HEK293 (cell line): ENCODE measurements around the gene ABCC11.

Experiments used
- GLI4 ChIP-seq: fragments of 450-650 bp; formaldehyde crosslinking; IDR thresholded peaks from 2 replicates; pipeline ENCODE4 v1.5.1; 2016; ENCODE audit warnings: missing biosample characterization, missing genetic modification characterization
- SETDB1 ChIP-seq: IDR thresholded peaks from one replicate; pipeline ENCODE4 v1.6.1; 2017; ENCODE audit warnings: mild to moderate bottlenecking, low read length, moderate library complexity, mixed read lengths; ENCODE audit not compliant: insufficient read length
- SP7 ChIP-seq: fragments of 450-650 bp; formaldehyde crosslinking; IDR thresholded peaks from 2 replicates; pipeline ENCODE4 v1.5.1; 2016; ENCODE audit warnings: missing biosample characterization, missing genetic modification characterization
- ZBTB17 ChIP-seq: fragments of 450-650 bp; formaldehyde crosslinking; IDR thresholded peaks from 2 replicates; pipeline ENCODE4 v1.5.1; 2016; ENCODE audit warnings: missing biosample characterization, missing genetic modification characterization
- ZNF274 ChIP-seq, 2 experiments: fragments of 200-500 bp in 1 of 2; fragments of 450-650 bp in 1 of 2; sonication (Bioruptor generic) in 1 of 2; formaldehyde crosslinking in 1 of 2; IDR thresholded peaks; 2 replicates each; pipeline versions ENCODE4 v1.5.1 to v1.6.1; 2014 to 2016; ENCODE audit warnings: borderline replicate concordance in 1 of 2, inconsistent platforms in 1 of 2, low read length in 1 of 2, missing biosample characterization in 1 of 2, missing genetic modification characterization in 1 of 2
- ZNF366 ChIP-seq: fragments of 450-650 bp; formaldehyde crosslinking; conservative IDR thresholded peaks from 2 replicates; pipeline ENCODE4 v1.5.1; 2016; ENCODE audit warnings: missing biosample characterization, missing genetic modification characterization
- ZNF37A ChIP-seq: fragments of 450-650 bp; IDR thresholded peaks from 2 replicates; pipeline ENCODE4 v1.5.1; 2018; ENCODE audit warnings: missing biosample characterization, missing genetic modification characterization
- TF ChIP-seq, protein P1 (sequence below): fragments of 450-650 bp; formaldehyde crosslinking; IDR thresholded peaks from 2 replicates; pipeline ENCODE4 v1.5.0; 2017; ENCODE audit warnings: missing biosample characterization, missing genetic modification characterization, borderline replicate concordance
- TF ChIP-seq, protein P2 (sequence below): fragments of 450-650 bp; formaldehyde crosslinking; IDR thresholded peaks from 2 replicates; pipeline ENCODE4 v1.5.1; 2016; ENCODE audit warnings: missing biosample characterization, missing genetic modification characterization
- TF ChIP-seq, protein P3 (sequence below): sonication (generic); formaldehyde crosslinking; IDR thresholded peaks from 2 replicates; pipeline ENCODE4 v1.8.1; 2022; ENCODE audit warnings: mild to moderate bottlenecking, moderate library complexity, missing genetic modification reagents
- TF ChIP-seq, protein P4 (sequence below): fragments of 450-650 bp; formaldehyde crosslinking; IDR thresholded peaks from 2 replicates; pipeline ENCODE4 v1.5.1; 2016; ENCODE audit warnings: missing biosample characterization, missing genetic modification characterization, low read depth

DNA sequence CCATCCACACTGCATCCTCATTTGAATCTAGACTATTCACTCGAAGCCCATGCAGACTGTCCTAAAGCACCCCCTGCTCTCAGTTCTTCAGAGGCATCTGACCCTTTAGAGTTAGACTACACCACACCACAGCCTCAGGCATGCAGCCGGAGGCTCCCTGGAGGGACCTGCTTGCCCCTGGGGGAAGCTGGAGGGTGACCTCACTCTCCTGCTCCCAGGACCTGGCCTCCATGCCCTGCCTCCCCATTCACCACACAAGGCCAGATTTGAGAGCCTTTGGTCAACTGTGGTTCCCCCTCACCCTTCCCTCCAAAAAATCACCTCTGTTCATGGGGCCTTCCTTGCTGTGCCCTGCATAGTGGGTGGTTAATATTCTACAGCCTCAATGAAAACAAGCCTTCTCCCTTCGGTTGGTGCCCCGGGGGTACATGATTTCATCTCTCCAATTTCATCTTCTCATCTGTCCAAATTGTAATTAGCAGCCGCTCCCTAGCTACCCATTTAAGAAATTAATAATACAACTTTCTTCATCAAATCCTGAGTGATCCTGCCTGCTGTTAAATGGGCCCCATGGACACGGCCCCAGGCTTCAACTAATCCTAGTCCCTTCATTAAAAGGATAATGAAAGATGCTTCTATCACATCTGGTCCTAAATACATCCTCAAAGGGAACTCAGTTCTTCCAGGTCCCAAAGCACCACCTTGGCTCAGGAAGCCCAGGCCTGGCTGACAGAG lies 116.0 kb downstream of the ABCC11 start:
- TF ChIP-seq, protein P1, sequence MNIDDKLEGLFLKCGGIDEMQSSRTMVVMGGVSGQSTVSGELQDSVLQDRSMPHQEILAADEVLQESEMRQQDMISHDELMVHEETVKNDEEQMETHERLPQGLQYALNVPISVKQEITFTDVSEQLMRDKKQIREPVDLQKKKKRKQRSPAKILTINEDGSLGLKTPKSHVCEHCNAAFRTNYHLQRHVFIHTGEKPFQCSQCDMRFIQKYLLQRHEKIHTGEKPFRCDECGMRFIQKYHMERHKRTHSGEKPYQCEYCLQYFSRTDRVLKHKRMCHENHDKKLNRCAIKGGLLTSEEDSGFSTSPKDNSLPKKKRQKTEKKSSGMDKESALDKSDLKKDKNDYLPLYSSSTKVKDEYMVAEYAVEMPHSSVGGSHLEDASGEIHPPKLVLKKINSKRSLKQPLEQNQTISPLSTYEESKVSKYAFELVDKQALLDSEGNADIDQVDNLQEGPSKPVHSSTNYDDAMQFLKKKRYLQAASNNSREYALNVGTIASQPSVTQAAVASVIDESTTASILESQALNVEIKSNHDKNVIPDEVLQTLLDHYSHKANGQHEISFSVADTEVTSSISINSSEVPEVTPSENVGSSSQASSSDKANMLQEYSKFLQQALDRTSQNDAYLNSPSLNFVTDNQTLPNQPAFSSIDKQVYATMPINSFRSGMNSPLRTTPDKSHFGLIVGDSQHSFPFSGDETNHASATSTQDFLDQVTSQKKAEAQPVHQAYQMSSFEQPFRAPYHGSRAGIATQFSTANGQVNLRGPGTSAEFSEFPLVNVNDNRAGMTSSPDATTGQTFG: no peak
- TF ChIP-seq SETDB1: no peak
- no peak for TF ChIP-seq ZBTB17 (tag by site-specific recombination)
- no peak for TF ChIP-seq ZNF37A (tag by site-specific recombination)
- TF ChIP-seq, protein P2, sequence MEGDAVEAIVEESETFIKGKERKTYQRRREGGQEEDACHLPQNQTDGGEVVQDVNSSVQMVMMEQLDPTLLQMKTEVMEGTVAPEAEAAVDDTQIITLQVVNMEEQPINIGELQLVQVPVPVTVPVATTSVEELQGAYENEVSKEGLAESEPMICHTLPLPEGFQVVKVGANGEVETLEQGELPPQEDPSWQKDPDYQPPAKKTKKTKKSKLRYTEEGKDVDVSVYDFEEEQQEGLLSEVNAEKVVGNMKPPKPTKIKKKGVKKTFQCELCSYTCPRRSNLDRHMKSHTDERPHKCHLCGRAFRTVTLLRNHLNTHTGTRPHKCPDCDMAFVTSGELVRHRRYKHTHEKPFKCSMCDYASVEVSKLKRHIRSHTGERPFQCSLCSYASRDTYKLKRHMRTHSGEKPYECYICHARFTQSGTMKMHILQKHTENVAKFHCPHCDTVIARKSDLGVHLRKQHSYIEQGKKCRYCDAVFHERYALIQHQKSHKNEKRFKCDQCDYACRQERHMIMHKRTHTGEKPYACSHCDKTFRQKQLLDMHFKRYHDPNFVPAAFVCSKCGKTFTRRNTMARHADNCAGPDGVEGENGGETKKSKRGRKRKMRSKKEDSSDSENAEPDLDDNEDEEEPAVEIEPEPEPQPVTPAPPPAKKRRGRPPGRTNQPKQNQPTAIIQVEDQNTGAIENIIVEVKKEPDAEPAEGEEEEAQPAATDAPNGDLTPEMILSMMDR (tag by site-specific recombination): no peak
- no peak for TF ChIP-seq GLI4
- no peak for TF ChIP-seq ZNF366 (tag by site-specific recombination)
- no peak for TF ChIP-seq ZNF274 (IDR thresholded peaks at IDR 0.05; ENCODE audit: low read length)
- no peak for TF ChIP-seq ZNF274 (tag by site-specific recombination; IDR thresholded peaks at IDR 0.05; ENCODE audit: borderline replicate concordance)
- TF ChIP-seq SP7: no peak
- TF ChIP-seq, protein P3, sequence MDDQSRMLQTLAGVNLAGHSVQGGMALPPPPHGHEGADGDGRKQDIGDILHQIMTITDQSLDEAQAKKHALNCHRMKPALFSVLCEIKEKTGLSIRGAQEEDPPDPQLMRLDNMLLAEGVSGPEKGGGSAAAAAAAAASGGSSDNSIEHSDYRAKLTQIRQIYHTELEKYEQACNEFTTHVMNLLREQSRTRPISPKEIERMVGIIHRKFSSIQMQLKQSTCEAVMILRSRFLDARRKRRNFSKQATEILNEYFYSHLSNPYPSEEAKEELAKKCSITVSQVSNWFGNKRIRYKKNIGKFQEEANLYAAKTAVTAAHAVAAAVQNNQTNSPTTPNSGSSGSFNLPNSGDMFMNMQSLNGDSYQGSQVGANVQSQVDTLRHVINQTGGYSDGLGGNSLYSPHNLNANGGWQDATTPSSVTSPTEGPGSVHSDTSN: no peak
- TF ChIP-seq, protein P4, sequence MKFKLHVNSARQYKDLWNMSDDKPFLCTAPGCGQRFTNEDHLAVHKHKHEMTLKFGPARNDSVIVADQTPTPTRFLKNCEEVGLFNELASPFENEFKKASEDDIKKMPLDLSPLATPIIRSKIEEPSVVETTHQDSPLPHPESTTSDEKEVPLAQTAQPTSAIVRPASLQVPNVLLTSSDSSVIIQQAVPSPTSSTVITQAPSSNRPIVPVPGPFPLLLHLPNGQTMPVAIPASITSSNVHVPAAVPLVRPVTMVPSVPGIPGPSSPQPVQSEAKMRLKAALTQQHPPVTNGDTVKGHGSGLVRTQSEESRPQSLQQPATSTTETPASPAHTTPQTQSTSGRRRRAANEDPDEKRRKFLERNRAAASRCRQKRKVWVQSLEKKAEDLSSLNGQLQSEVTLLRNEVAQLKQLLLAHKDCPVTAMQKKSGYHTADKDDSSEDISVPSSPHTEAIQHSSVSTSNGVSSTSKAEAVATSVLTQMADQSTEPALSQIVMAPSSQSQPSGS (tag by site-specific recombination): no peak
